OCI-LY7 (cell line): ENCODE measurements around the gene PLD4. TPM values are rescaled to one million over a fixed set of nuclear protein-coding genes. Genes with fewer than 3 reads are reported as not detected.

Experiments
- BruUV-seq: library from RNA; stranded (reverse); fragments of 400-500 nt; replicated peaks from 2 replicates; lab custom pipeline; 2021; lab: Mats Ljungman, UMichigan
- CTCF ChIA-PET: fragments of 300-600 bp; sonication (Branson Sonifier 250); formaldehyde crosslinking; loops from one replicate; lab custom pipeline; 2022; ENCODE audit warnings: antibody characterized with exemption; ENCODE audit not compliant: unreplicated experiment; lab: Charles Lee
- POLR2A ChIA-PET: fragments of 300-600 bp; sonication (Branson Sonifier 250); formaldehyde crosslinking; loops from one replicate; lab custom pipeline; 2022; ENCODE audit warnings: antibody characterized with exemption; lab: Charles Lee
- DNase-seq: peaks from one replicate; pipeline ENCODE4 v3.0.0-alpha.2; 2015; ENCODE audit warnings: low spot score
- H2AFZ ChIP-seq: fragments of 200-600 bp; sonication (generic), shearing (Covaris generic); 2 replicates; pipeline ENCODE4 v1.6.1; 2014; ENCODE audit warnings: mild to moderate bottlenecking, antibody characterized with exemption, low read length, moderate library complexity
- H3K27ac ChIP-seq: fragments of 200-600 bp; sonication (generic); 2 replicates; pipeline ENCODE4 v1.5.1; 2014; ENCODE audit warnings: mixed run types, low read depth, mild to moderate bottlenecking, moderate library complexity, low read length, inconsistent platforms; ENCODE audit not compliant: poor library complexity, severe bottlenecking
- H3K36me3 ChIP-seq: fragments of 200-600 bp; sonication (generic); 2 replicates; pipeline ENCODE4 v1.6.1; 2014; ENCODE audit warnings: mild to moderate bottlenecking, antibody characterized with exemption, low read length, moderate library complexity, mixed read lengths; ENCODE audit not compliant: insufficient read depth
- H3K4me1 ChIP-seq: fragments of 200-600 bp; sonication (generic); 2 replicates; pipeline ENCODE4 v1.5.1; 2014; ENCODE audit warnings: mild to moderate bottlenecking, low read length; ENCODE audit not compliant: insufficient read depth, poor library complexity, severe bottlenecking
- H3K4me2 ChIP-seq: fragments of 200-600 bp; sonication (generic); 2 replicates; pipeline ENCODE4 v1.6.1; 2014; ENCODE audit warnings: mild to moderate bottlenecking, low read length
- H3K4me3 ChIP-seq: fragments of 200-600 bp; sonication (generic); 2 replicates; pipeline ENCODE4 v1.5.1; 2014; ENCODE audit warnings: mild to moderate bottlenecking, low read depth, low read length; ENCODE audit not compliant: poor library complexity, severe bottlenecking
- H3K79me2 ChIP-seq: fragments of 200-600 bp; sonication (generic); 2 replicates; pipeline ENCODE4 v1.6.1; 2016; ENCODE audit warnings: low read depth, mild to moderate bottlenecking, low read length, moderate library complexity, mixed read lengths; ENCODE audit not compliant: insufficient read depth
- H3K9me2 ChIP-seq: fragments of 200-600 bp; sonication (generic); 2 replicates; pipeline ENCODE4 v1.6.1; 2016; ENCODE audit warnings: mild to moderate bottlenecking, low read length, mixed read lengths; ENCODE audit not compliant: insufficient read depth
- H3K9me3 ChIP-seq: fragments of 200-600 bp; sonication (generic); 2 replicates; pipeline ENCODE4 v1.6.1; 2014; ENCODE audit warnings: mild to moderate bottlenecking, mixed run types, low read length, mixed read lengths
- H4K20me1 ChIP-seq: fragments of 200-600 bp; sonication (generic); 2 replicates; pipeline ENCODE4 v1.6.1; 2014; ENCODE audit warnings: mild to moderate bottlenecking, antibody characterized with exemption, low read length, moderate library complexity, mixed read lengths; ENCODE audit not compliant: insufficient read depth
- CTCF ChIP-seq: fragments of 200-600 bp; sonication (generic); conservative IDR thresholded peaks from 2 replicates; pipeline ENCODE4 v1.5.1; 2014; ENCODE audit warnings: mild to moderate bottlenecking, antibody characterized with exemption, low read length, moderate library complexity, mixed read lengths
- EZH2phosphoT487 ChIP-seq: fragments of 200-600 bp; sonication (generic); IDR thresholded peaks from 2 replicates; pipeline ENCODE4 v1.6.1; 2018; ENCODE audit warnings: low read depth, borderline replicate concordance, mild to moderate bottlenecking, mixed run types, antibody characterized with exemption, low read length, moderate library complexity, mixed read lengths
- intact Hi-C: fragments of 100-400 bp; cut with micrococcal nuclease; formaldehyde crosslinking; loops from one replicate; pipeline ENCODE4 v1.10.0; 2022; ENCODE audit not compliant: unreplicated experiment
- total RNA-seq, 2 experiments: library from RNA; depleted of rRNA in 1 of 2; stranded (reverse); fragments of >200 nt in 1 of 2; shearing (Covaris generic) in 1 of 2; gene quantifications; 2 replicates each; pipeline ENCODE4 v1.2.3, GENCODE V29; 2014 to 2022

Gene PLD4
- total RNA-seq, 2 experiments from 2014 or later: 0.66 to 5.1 TPM

- no peaks in the 10 kb centered on the region for H4K20me1 ChIP-seq
- no peaks in the 10 kb centered on the region for H3K9me2 ChIP-seq
- intact Hi-C loops: no loop called here
- H3K9me3 ChIP-seq: no peaks in the 10 kb centered on the region
- H3K27ac ChIP-seq: no peak overlapping the region
- DNase-seq: no peak
- H3K4me2 ChIP-seq: no peak overlapping the region
- no TSS peak for BruUV-seq
- TF ChIP-seq EZH2phosphoT487: no peak
- TF ChIP-seq CTCF: no peak
- H2AFZ ChIP-seq: no peak overlapping the region
- CTCF ChIA-PET: no interaction called here
- H3K36me3 ChIP-seq: no peaks in the 10 kb centered on the region
- H3K79me2 ChIP-seq: no peaks in the 10 kb centered on the region
- H3K4me3 ChIP-seq: no peak overlapping the region
- H3K4me1 ChIP-seq: no peaks in the 10 kb centered on the region
- POLR2A ChIA-PET: no interaction called here
These were observed 9.4 kb downstream of the PLD4 start for GRCh38 chr14:104933746-104934733.

GRCh38 chr14:104935026-104935650 lies 10.5 kb downstream of the PLD4 start:
- H3K79me2 ChIP-seq: no peaks in the 10 kb centered on the region
- BruUV-seq: no TSS peak
- ChIA-PET CTCF (no interaction called here), POLR2A (no interaction called here)
- H2AFZ ChIP-seq: no peak overlapping the region
- no peak overlapping the region for H3K4me2 ChIP-seq
- H3K9me3 ChIP-seq: no peaks in the 10 kb centered on the region
- intact Hi-C loops: no loop called here
- no peaks in the 10 kb centered on the region for H3K4me1 ChIP-seq
- H3K36me3 ChIP-seq: no peaks in the 10 kb centered on the region
- no peak for DNase-seq
- no peak overlapping the region for H3K27ac ChIP-seq
- H3K9me2 ChIP-seq: no peaks in the 10 kb centered on the region
- no peaks in the 10 kb centered on the region for H4K20me1 ChIP-seq
- TF ChIP-seq EZH2phosphoT487 (no peak), CTCF (no peak)
- no peak overlapping the region for H3K4me3 ChIP-seq

- no peak for DNase-seq
- Histone ChIP-seq H3K4me2 (no peak overlapping the region), H4K20me1 (no peaks in the 10 kb centered on the region), H2AFZ (no peak overlapping the region), H3K27ac (no peak overlapping the region), H3K4me3 (no peak overlapping the region), H3K36me3 (no peaks in the 10 kb centered on the region), H3K9me3 (no peaks in the 10 kb centered on the region), H3K4me1 (no peaks in the 10 kb centered on the region), H3K79me2 (no peaks in the 10 kb centered on the region), H3K9me2 (no peaks in the 10 kb centered on the region)
- intact Hi-C loops: no loop called here
- CTCF ChIA-PET: no interaction called here
- POLR2A ChIA-PET: no interaction called here
- no TSS peak for BruUV-seq
- TF ChIP-seq EZH2phosphoT487 (no peak), CTCF (no peak)
These were observed 11.3 kb downstream of the PLD4 start for GRCh38 chr14:104935955-104936354.
